GM21619 (cell line): ENCODE results near the gene GBX2.
"Not testable (repeated sequence)": the region's sequence is repeated elsewhere in the genome, so short reads cannot be mapped to it uniquely, and the experiment has no call there.

ENCODE experiments used
- ATAC-seq: cut with Tn5 transposase; IDR thresholded peaks from one replicate; pipeline ENCODE4 v1.9.1; 2021; ENCODE audit not compliant: unreplicated experiment

The GBX2 gene

GRCh38 chr2:236157815-236158498, 10.2 kb downstream of the GBX2 start:
- no peak for ATAC-seq

GRCh38 chr2:236157366-236157765, 10.8 kb downstream of the GBX2 start:
- no peak for ATAC-seq

- no peak for ATAC-seq
Observed at GRCh38 chr2:236156860-236157194, 11.4 kb downstream of the GBX2 start.

- no peak for ATAC-seq
Observed at GRCh38 chr2:236156095-236156859, 11.9 kb downstream of the GBX2 start.

- no peak for ATAC-seq
Observed at GRCh38 chr2:236155406-236155805, 12.8 kb downstream of the GBX2 start.

GRCh38 chr2:236146436-236146835, 21.8 kb downstream of the GBX2 start:
- no peak for ATAC-seq

- no peak for ATAC-seq
Observed at GRCh38 chr2:236143811-236144210, 24.4 kb downstream of the GBX2 start.

GRCh38 chr2:236141616-236142015, 26.6 kb downstream of the GBX2 start:
- ATAC-seq: not testable (repeated sequence)

- ATAC-seq: no peak
Observed at GRCh38 chr2:236137066-236137465, 31.1 kb downstream of the GBX2 start.

- ATAC-seq: no peak
Observed at GRCh38 chr2:236136538-236136937, 31.6 kb downstream of the GBX2 start.

GRCh38 chr2:236133410-236134012, 34.7 kb downstream of the GBX2 start:
- no peak for ATAC-seq

- no peak for ATAC-seq
Observed at GRCh38 chr2:236131073-236131692, 37.0 kb downstream of the GBX2 start.

GRCh38 chr2:236130349-236130998, 37.7 kb downstream of the GBX2 start:
- ATAC-seq: no peak

GRCh38 chr2:236129935-236130334, 38.3 kb downstream of the GBX2 start:
- ATAC-seq: no peak

GRCh38 chr2:236128321-236128720, 39.9 kb downstream of the GBX2 start:
- no peak for ATAC-seq

GRCh38 chr2:236127010-236127409, 41.2 kb downstream of the GBX2 start:
- no peak for ATAC-seq

- ATAC-seq: no peak
Observed at GRCh38 chr2:236125541-236125940, 42.6 kb downstream of the GBX2 start.

- no peak for ATAC-seq
Observed at GRCh38 chr2:236124182-236124893, 43.8 kb downstream of the GBX2 start.

GRCh38 chr2:236123716-236124115, 44.5 kb downstream of the GBX2 start:
- no peak for ATAC-seq

GRCh38 chr2:236122236-236122635, 46.0 kb downstream of the GBX2 start:
- ATAC-seq: no peak

GRCh38 chr2:236121546-236121945, 46.6 kb downstream of the GBX2 start:
- ATAC-seq: no peak
